Lower leg skin (tissue), 4 donors: ENCODE results near the gene CCDC150. TPM values are rescaled to one million over a fixed set of nuclear protein-coding genes. Genes with fewer than 3 reads are reported as not detected.

ENCODE experiments used
- DNase-seq, 2 donors: peaks; one replicate each; pipeline ENCODE4 v3.0.0-alpha.2; 2019; ENCODE audit warnings: low spot score in 2 of 2
- H3K4me3 ChIP-seq: fragments of 200-600 bp; sonication (generic); 2 replicates; pipeline ENCODE4 v1.5.1; 2017; ENCODE audit warnings: mild to moderate bottlenecking, low read depth; ENCODE audit not compliant: poor library complexity, severe bottlenecking
- CTCF ChIP-seq, 3 donors: fragments of 450-650 bp; IDR thresholded peaks; one replicate each; pipeline ENCODE4 v1.5.1; 2016; ENCODE audit warnings: antibody characterized with exemption in 3 of 3, mild to moderate bottlenecking in 3 of 3, moderate library complexity in 2 of 3
- POLR2A ChIP-seq, 2 donors: fragments of 450-650 bp; IDR thresholded peaks; one replicate each; pipeline ENCODE4 v1.6.1; 2016 to 2017; ENCODE audit warnings: antibody characterized with exemption in 2 of 2, mild to moderate bottlenecking in 1 of 2, moderate library complexity in 1 of 2
- WGBS, 2 donors: methylation state at CpG; one replicate each; pipeline ENCODE4 v1.1.5; 2018; 5-methylcytosine and 5-hydroxymethylcytosine counted together
- intact Hi-C: fragments of 100-400 bp; cut with DNase I; formaldehyde crosslinking; loops from one replicate; pipeline ENCODE4 v1.15.0; 2023; ENCODE audit warnings: low total_unique reads
- total RNA-seq, 4 donors: library from RNA; depleted of rRNA; stranded (reverse); fragments of >200 nt; gene quantifications; one replicate each; pipeline ENCODE4 v1.1.0, GENCODE V29; 2016

CCDC150 gene
- total RNA-seq: 1 to 10 TPM in 2 of 4 donors, under 1 TPM in 2; 0.22 to 3.4 (median 1.3) TPM

- TF ChIP-seq POLR2A (IDR thresholded peaks at IDR 0.05): no peak
- no peak for TF ChIP-seq CTCF (IDR thresholded peaks at IDR 0.05)
- H3K4me3 ChIP-seq: peak within 1 kb of the TSS; percentile 27
- peak; percentile 90 to 98 for DNase-seq
- intact Hi-C loops: no loop called here
- WGBS, 2 donors: 5 to 9% methylated on average over 24 to 35 of the region's 53 CpGs
These were observed at the start of gene CCDC150 for GRCh38 chr2:196639180-196640030. CCDC150 (plus strand) TSS chr2:196639715; CDS start chr2:196639767, 52 bp downstream.

GRCh38 chr2:196590286-196590685 lies 49.2 kb upstream of the CCDC150 start:
- TF ChIP-seq CTCF (IDR thresholded peaks at IDR 0.05) (no peak), POLR2A (IDR thresholded peaks at IDR 0.05) (no peak)
- intact Hi-C loops: no loop called here
- DNase-seq: no peak
- WGBS, 2 donors: 21 to 50% methylated on average over 1 of the region's 1 CpG
- H3K4me3 ChIP-seq: no peak overlapping the region

GRCh38 chr2:196591004-196591403 lies 48.5 kb upstream of the CCDC150 start:
- TF ChIP-seq POLR2A (IDR thresholded peaks at IDR 0.05) (no peak), CTCF (IDR thresholded peaks at IDR 0.05) (no peak)
- no peak overlapping the region for H3K4me3 ChIP-seq
- DNase-seq: no peak
- WGBS, 2 donors: 94 to 95% methylated on average over 8 of the region's 8 CpGs
- intact Hi-C loops: no loop called here

- intact Hi-C loops: no loop called here
- TF ChIP-seq POLR2A (IDR thresholded peaks at IDR 0.05) (no peak), CTCF (IDR thresholded peaks at IDR 0.05) (no peak)
- WGBS, 2 donors: 65 to 73% methylated on average over 4 of the region's 4 CpGs
- no peak for DNase-seq
- no peak overlapping the region for H3K4me3 ChIP-seq
These were observed 47.9 kb upstream of the CCDC150 start for GRCh38 chr2:196591621-196592022.

- TF ChIP-seq CTCF (IDR thresholded peaks at IDR 0.05) (no peak), POLR2A (IDR thresholded peaks at IDR 0.05) (no peak)
- 1 to 3% methylated on average over 17 to 36 of the region's 48 CpGs for WGBS, 2 donors
- peak overlapping the region; percentile 44 for H3K4me3 ChIP-seq
- DNase-seq: no peak
- intact Hi-C loops: no loop called here
These were observed 47.1 kb upstream of the CCDC150 start for GRCh38 chr2:196592331-196592910.
